ENCODE data around the gene ADGRE1. TPM values are rescaled to one million over a fixed set of nuclear protein-coding genes. Genes with fewer than 3 reads are reported as not detected.

Gene ADGRE1
- total RNA-seq, 4 donors from 2014 or later = 0.24 to 3.9 (median 0.37) TPM; not detected in 1

DNA sequence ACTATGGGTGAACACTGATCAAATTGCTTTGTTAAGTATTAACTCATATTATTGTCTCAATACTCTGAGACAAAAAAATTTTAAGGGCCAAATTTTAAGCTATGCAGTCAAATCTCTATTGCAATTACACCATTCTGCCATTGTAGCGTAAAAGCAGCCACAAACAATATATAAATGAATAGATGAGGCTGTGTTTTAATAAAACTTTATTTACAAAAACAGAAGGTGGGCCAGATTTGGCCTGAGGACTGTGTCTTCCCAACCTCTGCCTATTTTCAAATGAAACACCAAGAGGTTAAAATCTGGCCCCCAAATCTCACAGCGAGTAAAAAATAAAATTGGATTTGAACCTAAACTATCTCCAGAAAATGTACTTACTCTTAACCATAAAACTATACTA lies 82.1 kb downstream of the ADGRE1 start:
- ATAC-seq (ENCODE audit: low FRiP score) (no peak), DNase-seq (ENCODE audit: low spot score) (no peak)
- TF ChIP-seq, protein P1, sequence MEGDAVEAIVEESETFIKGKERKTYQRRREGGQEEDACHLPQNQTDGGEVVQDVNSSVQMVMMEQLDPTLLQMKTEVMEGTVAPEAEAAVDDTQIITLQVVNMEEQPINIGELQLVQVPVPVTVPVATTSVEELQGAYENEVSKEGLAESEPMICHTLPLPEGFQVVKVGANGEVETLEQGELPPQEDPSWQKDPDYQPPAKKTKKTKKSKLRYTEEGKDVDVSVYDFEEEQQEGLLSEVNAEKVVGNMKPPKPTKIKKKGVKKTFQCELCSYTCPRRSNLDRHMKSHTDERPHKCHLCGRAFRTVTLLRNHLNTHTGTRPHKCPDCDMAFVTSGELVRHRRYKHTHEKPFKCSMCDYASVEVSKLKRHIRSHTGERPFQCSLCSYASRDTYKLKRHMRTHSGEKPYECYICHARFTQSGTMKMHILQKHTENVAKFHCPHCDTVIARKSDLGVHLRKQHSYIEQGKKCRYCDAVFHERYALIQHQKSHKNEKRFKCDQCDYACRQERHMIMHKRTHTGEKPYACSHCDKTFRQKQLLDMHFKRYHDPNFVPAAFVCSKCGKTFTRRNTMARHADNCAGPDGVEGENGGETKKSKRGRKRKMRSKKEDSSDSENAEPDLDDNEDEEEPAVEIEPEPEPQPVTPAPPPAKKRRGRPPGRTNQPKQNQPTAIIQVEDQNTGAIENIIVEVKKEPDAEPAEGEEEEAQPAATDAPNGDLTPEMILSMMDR (IDR thresholded peaks at IDR 0.05) = no peak

DNA sequence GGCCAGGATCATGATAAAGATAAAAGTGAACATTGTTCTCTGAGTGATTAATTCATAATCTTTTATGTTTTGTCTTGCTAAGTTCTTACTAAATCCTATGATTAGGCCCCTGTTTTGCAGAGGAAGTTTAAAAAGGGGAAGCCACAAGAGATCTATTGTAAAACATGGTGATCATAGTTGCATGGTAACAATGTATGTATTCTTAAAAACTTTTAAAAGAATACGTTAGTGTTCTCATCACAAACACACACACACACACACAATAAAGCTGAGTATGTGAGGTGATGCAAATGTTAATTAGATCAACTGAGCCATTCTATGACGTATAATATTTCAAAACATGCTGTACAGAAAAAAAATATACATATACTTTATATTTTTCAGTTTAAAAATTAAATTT lies 82.6 kb downstream of the ADGRE1 start:
- TF ChIP-seq, protein P1 (IDR thresholded peaks at IDR 0.05) = no peak

DNA sequence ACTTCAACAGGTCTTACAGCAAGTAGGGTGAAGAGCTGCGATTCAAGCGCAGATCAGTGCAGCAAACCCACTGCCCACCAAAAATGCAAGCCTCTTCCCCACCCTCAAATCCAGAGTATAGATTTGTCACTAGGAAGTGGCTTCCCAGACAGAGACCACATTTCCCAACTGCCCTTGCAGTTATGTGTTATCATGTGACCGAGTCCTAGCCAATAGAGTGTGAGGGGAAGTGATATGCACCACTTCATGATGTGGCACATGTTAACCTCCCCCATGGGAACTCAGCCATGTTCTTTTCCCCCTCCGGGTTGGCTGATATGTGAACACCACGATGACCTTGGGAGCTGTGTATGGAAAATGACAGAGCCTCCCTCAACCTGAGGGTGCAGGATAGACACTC lies 83.1 kb downstream of the ADGRE1 start:
- no peak for DNase-seq (ENCODE audit: low spot score)
- ATAC-seq (ENCODE audit: low FRiP score) = no peak
- TF ChIP-seq, protein P1 (IDR thresholded peaks at IDR 0.05) = no peak

More for the DNA sequence above, 82.6 kb downstream of the ADGRE1 start:
- DNase-seq (ENCODE audit: low spot score) = no peak
- ATAC-seq (ENCODE audit: low FRiP score) = no peak

- TF ChIP-seq, protein P1 (IDR thresholded peaks at IDR 0.05) = no peak
- ATAC-seq (ENCODE audit: low FRiP score) (no peak), DNase-seq (ENCODE audit: low spot score) (no peak)
Observed at GRCh38 chr19:6971366-6971765, 84.0 kb downstream of the ADGRE1 start.

DNA sequence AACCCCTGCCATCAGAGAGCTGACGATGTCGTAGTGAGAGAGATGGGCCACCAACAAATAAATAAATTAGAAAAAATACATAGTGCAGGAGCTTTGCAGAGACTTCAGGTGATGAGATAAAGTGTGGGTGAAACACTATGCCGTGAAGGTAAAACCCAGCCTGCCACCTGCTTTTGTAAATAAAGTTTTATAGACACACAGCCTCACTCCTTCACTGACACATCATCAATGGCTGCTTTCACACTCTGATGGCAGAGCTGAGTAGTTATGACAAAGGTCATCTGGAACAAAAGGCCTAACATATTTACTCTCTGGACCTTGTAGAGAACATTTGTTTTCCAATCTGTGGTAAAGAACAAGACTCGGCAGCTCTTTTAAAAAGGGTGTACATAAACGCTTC lies 88.8 kb downstream of the ADGRE1 start:
- TF ChIP-seq, protein P1 (IDR thresholded peaks at IDR 0.05) = no peak
- ATAC-seq (ENCODE audit: low FRiP score) = no peak
- DNase-seq (ENCODE audit: low spot score) = no peak

DNA sequence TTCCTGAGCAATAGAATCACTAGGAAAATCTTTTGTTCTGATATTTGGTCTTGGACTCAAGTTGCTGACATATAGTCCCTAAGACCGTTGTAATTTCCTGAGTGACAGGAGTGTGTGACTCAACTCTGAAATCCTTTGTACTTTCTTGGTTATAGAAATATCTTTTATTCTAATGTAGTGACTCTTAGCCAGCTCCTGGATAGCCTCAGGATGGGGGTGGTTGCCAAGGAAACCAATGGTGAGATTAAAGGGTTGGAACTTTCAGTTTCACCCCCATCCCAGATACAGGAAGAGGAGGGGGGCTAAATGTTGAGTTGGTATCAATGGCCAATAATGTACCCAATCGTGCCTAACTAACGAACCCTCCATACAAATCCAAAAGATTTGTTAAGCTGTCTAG lies 92.0 kb downstream of the ADGRE1 start:
- DNase-seq (ENCODE audit: low spot score) (no peak), ATAC-seq (ENCODE audit: low FRiP score) (no peak)
- TF ChIP-seq, protein P1 (IDR thresholded peaks at IDR 0.05) = no peak

- no peak for ATAC-seq (ENCODE audit: low FRiP score)
- TF ChIP-seq, protein P1 (IDR thresholded peaks at IDR 0.05) = no peak
Observed at GRCh38 chr19:6983448-6983847, 96.1 kb downstream of the ADGRE1 start.

More at GRCh38 chr19:6983448-6983847, 96.1 kb downstream of the ADGRE1 start:
- DNase-seq (ENCODE audit: low spot score) = no peak
